ENCODE measurements around the gene SDE2.
A peak's percentile ranks its signal among the peaks of the same experiment; 100 is the strongest.
"Not testable (repeated sequence)": the region's sequence is repeated elsewhere in the genome, so short reads cannot be mapped to it uniquely, and the experiment has no call there.

Gene SDE2

DNA sequence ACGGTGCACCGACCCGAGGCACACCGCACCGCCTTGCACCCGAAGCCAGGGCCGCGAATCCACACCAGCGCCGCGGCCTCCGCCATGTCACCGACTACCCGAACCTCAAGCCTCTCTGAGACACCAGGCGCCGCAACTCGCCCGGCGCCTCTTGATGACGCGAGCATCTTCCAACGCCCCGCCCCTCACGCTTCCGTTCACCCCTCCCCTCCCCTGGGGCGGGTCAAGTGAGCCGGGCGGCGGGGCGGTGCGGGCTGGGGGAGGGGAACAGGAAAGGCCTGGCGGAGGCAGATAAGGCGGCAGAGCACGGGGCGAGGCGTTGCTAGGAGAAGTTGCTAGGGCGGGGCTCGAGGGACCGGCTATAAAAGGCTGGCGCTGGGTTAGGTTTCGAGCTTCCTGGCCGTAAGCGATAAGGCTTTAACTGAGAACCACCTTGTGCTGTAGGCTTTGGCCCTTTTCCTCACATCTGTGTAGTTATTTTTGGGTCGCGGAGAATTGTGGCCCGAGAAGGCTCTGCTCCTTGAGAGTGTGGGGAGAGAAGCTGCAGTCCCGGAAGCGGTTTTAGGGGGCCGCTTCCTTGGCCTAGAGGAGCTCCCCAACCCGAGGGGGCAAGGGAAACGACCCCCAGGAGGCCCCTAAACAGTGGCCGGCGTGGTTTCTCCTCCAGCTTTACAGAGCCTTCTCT, at the start of gene SDE2:
SDE2 (minus strand) TSS at position 117 of the 685 bp plus-strand sequence; CDS start at position 86, 31 bp downstream.
- DNase-seq, result peak; percentile 100

DNA sequence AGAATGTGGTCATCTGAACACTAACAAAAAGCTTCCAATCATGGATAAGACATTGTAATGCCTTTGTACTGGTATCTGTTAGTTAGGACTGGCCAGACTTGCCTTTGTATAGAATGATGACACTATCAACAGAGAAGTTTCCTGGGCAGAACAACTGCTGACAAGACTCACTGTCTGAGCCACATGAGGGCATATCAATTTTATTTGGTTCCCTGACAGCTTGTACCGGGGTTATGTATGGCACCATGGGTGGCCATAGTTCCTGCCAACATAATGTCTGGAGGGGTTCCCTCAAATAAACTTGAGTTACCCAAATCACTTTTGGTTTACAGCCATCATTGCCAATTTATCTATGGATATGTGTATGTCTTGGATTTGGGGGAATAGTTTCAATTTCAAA, 49.7 kb upstream of the SDE2 start:
- no peak for DNase-seq

DNA sequence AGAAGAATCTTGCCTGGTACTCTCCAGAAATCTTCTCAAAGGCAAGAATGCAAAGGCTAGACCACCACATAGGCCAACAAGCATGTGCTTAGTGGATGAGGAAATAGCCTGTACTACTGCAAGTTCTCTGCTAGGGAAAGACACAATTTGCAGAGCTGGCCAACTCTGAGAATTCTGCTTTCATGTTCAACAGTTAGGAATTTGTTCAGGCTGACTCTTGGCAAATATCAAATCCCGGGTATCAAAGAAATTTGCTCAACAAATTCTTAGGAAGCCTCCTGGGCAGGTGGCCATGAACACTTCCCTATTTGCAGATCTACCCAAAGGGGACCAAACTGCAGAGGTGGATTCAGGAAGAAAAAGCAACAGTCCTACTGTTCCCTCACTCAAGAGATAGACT, 48.4 kb upstream of the SDE2 start:
- no peak for DNase-seq

DNA sequence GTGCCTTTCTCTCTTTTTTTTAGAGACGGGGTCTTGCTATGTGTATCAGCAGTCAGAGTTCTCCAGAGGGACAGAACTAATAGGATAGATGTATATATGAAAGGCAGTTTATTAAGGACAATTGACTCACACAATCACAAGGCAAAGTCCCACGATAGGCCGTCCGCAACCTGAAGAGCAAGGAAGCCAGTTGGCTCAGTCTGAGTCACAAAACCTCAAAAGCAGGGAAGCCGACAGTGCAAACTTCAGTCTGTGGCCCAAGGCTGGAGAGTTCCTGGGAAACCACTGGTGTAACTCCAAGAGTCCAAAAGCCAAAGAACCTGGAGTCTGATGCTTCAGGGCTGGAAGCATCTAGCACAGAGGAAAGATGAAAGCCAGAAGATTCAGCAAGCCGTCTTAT, 47.1 kb upstream of the SDE2 start:
- DNase-seq, result no peak

DNA sequence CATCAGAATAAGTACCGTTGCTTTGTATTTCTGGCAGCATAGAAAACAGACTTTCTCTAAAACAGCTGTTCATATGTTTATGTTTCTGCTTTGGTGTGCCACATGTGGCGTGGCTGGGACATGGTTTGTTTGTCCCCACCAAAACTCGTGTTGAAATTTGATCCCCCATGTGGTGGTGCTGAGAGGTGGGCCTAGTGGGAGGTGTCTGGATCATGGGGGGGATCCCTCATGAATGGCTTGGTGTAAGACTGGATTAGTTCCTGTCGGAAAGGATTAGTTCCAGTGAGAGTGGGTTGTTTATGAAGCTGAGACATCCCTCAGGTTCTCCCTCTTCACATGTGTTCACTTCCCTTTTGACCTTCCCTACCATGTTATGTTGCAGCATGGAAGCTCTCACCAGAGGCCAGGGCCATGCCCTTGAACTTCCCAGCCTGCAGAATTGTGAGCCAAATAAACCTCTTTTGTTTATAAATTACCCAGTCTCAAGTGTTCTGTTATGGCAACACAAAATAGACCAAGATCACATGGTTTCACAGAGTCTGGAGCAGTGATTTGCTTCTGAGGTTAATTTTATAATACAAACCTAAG, 45.5 kb upstream of the SDE2 start:
- no peak for DNase-seq

DNA sequence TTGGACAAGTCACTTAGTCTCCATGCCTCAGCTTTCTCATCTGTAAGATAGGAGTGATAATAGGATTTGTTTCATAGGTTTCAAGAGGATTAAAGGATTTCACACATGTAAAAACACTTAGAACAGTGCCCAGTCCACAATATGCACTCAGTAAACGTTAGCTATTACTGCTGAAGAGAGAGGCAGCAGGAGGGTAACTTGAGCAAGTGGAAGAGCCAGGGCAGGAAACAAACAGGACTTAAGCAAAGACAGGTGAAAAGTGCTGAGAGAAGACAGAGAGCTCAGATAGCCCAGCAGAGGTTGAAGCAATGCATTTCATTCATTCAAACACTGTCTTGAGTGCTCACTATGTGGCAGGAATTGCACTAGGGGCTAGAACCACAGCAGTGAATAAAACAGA, 42.3 kb upstream of the SDE2 start:
- no peak for DNase-seq

DNA sequence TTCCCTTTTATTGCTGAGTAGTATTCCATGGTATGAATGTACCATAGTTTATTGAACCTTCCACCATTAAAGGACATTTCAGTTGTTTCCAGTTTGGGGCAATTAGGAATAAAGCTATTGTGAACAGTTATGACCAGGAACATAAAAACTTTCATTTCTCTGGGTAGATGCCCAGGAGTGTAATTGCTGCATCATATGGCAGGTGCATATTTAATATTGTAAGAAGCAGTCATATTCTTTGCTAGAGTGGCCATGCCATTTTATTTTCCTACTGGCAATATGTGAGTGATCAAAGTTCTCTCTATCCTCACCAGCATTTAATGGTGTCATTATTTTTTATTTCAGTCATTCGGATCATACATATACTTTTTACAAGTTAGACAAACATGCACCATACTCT, 39.5 kb upstream of the SDE2 start:
- DNase-seq, result no peak

DNA sequence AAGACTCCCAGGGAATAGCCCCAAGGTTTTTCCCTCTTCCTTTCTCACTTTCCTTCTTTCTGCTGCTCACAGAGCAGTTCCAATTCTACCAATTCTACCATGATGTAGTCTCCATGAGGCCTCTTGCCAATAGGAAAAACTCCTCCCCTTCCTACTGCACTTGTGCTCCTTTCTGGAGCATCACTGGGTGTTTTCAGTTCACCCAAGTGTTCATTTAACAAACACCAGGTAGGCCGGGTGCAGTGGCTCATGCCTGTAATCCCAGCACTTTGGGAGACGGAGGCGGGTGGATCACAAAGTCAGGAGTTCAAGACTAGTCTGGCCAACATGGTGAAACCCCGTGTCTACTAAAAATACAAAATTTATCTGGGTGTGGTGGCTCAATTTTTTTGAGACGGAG, 36.8 kb upstream of the SDE2 start:
- DNase-seq, result no peak

DNA sequence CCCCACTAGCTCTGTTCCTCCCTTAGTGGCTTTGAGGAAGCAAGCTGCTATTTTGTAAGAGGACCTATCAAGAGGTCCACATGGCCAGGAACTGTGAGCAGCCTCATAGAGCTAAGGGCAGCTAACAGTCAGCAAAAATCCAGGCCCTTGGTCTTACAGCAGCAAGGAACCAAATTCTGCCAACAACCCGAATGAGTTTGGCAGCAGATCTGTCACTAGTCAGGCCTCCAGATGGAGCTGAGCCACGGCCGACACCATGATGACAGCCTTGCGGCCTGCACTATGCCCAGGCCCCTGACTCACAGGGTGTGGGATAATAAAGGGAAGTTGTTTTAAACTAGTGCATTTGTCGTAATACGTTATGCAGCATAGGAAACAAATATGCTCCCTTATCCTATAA, 35.3 kb upstream of the SDE2 start:
- DNase-seq, result no peak

DNA sequence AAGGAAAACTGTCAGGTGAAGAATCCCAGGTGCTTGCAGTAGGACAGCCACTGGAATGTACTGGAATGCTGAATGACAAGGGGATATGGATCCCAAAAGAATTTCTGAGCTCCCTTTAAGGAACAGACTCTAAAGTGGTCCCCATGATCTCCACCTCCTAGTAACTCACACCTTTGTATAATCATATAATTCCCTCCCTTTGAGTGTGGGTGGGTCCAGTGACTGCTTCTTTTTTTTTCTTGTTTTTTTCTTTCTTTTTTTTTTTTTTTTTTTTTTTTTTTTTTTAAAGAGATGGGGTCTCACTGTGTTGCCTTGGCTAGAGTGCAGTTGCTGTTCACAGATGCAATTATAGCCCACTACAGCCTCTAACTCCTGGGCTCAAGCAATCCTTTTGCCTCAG, 34.8 kb upstream of the SDE2 start:
- no peak for DNase-seq

DNA sequence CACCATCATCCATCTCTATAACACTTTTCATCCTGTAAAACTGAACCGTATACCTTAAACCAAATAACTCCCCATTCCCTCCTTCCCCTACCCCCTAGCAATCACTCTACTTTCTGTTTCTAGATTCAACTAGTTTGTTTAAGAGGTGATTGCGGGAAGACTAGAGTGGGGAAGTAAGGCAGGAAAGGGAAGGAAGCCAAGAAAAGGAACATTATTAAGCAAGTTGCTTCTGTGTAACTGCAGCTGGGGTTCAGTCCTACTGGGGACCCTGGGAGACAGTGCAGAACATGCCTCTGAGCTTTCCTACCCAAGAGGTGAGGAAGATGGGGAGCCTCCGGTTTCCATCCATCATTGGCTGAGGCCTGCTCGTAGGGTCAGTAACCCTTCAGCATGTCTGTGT, 34.4 kb upstream of the SDE2 start:
- DNase-seq, result no peak

DNA sequence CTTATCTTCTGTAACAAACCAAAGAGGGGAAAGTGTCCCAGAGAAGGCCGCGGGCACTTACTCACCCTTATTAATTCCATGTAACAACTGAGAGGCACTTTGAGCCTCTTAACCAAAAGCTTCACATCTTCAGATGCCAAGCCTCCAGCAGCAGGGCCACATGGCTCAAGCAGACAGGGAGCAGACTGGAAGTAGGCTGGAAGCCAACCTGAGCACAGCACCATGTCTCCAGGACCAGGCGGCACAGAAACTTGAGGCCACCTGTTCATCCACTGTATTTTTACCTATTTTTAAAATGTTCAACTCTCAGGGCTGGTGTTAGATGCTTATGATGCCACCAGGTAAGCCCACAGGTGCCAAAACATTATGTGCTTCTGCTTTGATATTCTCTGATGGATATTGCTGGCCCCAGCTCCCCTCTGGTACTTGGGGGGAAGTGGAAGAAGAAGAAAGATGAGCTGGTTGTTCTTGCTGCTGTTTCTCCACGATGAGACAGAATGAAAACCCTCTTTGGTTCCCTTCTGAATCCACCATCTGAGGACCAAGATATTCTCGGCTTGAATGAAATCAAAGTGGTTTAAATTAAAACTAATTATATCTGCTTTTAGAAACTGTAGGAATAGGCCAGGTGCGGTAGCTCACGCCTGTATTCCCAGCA, 30.6 kb upstream of the SDE2 start:
- no peak for DNase-seq

DNA sequence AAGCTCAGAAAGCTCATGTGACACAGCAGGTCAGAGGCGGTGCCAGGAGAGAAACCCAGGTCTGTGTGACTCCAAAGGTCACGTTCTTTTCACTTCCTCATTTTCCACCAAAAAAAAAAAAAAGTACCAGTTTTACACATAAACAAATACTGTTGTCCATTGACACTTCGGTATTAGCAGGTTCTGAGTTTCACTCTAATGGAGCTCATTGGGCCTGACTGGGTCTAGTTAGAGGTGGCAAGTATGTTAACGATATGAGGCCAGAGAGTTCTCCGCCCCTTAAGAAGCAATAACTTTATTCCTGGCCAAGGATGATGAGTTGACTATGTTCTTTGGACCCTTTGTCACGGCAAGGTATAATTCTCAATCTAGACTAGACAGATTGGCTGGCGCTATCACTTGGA, 30.0 kb upstream of the SDE2 start:
- DNase-seq, result no peak

DNA sequence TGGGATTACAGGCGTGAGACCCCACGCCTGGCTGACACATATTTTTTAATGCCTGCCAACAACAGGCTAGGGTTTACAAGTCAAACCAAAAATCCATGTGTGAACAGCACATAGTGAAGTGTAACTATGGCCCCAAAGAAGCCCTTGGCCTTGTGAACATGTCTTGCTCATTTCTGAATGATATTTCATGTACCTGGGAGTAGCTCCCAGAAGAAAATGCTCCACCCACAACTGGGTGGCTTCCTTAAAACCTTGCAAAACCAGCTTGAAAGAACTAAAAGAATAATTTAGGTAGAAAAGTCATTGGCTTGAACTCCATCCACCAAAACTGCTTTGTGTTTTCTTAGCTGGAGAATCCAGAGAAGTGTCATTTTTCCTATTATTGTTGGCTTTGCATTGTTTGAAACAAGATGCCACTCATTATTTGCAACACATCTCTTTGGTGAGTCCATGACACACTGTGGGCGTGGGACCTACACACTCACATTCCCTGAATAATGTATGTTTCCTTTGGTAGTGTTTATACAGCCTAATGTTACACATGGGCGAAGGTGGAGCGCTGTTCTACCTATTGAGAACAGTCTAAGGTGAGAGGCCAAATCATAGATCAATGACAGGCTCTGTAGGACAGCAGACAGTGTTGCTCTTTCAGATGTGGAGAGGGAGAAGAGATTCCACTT, 28.5 kb upstream of the SDE2 start:
- no peak for DNase-seq

DNA sequence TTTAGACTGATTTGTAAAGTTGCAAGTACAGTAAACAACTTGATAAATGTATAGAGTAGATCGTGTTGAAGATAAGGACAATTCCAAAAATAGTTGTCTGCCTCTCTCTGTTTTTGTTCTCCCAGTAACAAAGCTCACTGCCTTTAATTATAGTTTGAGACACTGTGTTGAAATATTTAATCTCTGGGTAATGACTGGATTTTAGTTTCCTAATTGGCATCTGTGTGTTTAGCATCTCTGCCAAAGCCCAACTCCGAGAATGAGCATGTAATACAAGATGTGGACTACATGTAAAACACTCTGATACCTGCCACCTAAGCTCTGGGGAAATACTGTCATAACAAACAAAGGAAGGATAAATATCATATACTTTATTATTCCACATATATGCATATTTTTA, 27.7 kb upstream of the SDE2 start:
- no peak for DNase-seq

DNA sequence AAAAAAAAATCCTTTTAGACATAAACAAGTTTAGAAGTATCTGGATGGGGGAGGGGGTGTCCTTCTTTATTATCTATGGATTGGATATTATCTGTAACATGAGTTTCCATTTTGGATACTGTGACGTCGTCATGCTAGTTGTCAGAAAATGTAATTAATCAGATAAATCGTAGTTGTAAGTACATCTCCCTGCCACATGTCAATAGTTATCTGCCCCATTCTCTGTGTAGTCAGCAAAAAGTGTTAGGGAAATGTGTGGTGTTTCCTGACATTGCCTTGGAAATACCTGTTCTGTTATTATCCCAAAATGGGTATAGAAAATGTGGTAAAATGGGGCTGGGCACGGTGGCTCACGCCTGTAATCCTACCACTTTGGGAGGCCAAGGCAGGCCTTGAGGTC, 24.6 kb upstream of the SDE2 start:
- no peak for DNase-seq

DNA sequence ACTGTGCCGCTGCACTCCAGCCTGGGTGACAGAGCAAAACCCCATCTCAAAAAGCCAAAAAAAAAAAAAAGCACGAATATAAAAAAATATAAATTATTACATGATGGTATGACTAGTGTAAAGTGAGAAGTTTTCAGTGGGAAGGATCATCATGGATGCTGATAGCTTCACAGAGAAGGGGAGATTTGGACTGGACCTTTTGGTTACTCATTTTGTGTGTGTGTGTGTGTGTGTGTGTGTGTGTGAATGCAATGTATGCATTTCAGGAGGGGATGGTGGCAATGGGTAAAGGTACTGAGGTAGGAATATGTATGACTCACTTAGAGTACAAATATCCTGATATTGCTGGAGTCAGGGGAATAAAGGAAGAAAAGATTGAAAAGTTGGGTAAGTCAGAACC, 22.7 kb upstream of the SDE2 start:
- no peak for DNase-seq

DNA sequence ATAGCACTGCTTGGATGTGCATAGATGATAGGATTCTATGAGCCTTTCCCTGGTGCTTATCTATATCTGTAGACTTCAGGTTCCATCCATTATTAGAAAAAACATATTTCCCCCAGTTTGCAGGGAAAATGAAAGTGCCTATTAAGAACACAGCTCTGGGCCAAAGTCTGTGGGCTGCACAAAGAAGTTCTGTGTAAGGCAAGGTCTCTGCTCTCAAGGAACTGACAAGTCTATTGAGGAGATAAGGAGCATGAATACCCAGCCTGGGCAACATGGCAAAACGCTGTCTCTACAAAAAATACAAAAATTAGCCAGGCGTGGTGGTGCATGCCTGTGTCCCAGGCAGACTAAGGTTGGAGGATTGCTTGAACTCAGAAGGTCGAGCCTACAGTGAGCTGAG, 22.3 kb upstream of the SDE2 start:
- no peak for DNase-seq

DNA sequence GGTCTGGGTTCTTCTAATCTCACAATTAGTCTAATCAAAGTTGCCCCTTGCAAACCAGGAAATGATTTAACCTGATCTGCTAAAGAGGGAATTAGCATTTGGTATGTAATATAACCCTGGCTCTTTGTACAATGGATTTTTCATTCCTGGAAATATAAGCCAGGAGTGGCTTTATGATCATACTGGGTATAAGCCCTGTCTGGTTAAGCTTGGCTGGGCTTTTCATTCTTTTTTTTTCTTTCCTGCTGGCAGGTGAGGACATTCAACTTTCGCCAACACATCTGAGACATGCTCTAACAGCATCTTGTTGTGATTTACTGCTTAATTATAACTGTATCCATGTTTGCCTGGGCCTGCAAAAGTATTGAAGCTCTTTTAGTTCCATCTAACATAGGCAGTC, 20.4 kb upstream of the SDE2 start:
- DNase-seq, result no peak

DNA sequence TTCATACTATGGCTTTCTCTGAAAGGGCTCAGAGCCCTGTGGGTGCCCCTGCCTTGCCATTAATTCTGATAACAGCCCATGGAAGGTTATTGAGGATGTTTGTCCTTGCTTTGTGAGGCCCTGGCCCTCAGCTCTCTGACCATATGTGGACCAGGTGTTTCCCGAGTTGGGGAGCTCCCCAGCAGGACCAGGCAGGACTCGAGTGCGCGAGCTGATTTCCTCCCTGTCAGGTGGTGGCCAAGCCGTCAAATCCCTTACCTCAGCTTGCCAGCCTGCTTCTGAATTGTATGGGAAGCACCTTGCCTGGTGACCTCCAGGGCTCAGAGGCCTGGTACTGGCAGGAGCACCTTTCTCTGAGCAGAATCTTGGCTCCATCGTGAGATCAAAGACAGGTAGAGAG, 17.9 kb upstream of the SDE2 start:
- no peak for DNase-seq

DNA sequence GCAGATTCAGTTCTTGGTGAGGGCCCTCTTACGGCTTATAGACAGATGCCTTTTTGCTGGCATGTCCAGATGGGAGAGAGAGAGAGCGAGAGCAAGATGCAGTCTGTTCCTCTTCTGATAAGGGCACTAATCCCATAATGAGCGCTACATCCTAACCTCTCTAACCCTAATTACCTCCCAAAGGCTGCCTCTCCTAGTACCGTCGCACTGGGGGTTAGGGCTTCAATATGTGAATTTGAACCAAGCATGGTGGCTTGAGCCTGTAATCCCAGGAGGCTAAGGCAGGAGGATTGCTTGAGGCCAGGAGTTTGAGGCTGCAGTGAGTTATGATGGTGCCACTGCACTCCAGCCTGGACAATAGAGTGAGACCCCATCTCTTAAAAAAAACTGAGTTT, 10.5 kb upstream of the SDE2 start:
- no peak for DNase-seq

DNA sequence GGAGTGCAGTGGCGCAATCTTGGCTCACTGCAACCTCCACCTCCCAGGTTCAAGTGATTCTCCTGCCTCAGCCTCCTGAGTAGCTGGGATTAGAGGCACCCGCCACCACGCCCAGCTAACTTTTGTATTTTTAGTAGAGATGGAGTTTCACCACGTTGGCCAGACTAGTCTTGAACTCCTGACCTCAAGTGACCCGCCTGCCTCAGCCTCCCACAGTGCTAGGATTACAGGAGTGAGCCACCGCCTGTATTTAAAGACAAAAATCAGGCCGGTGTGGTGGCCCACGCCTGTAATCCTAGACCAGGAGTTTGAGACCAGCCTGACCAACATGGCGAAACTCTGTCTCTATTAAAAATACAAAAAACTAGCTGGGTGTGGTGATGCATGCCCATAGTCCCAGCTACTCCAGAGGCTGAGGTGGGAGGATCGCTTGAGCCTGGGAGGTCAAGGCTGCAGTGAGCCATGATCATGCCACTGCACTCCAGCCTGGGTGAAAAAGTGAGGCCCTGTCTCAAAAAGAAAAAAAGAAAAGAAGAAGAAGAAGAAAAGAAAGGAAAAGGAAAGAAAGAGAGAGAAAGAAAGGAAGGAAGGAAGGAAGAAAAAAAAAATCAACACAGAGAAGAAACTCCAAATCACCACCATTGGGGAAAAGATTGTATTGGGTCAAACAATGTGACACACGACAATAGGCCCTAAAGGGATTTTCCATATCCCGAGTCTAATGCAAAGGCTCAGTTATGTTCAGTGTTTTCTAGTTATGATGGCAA, 8.2 kb upstream of the SDE2 start:
- DNase-seq, result not testable (repeated sequence)

DNA sequence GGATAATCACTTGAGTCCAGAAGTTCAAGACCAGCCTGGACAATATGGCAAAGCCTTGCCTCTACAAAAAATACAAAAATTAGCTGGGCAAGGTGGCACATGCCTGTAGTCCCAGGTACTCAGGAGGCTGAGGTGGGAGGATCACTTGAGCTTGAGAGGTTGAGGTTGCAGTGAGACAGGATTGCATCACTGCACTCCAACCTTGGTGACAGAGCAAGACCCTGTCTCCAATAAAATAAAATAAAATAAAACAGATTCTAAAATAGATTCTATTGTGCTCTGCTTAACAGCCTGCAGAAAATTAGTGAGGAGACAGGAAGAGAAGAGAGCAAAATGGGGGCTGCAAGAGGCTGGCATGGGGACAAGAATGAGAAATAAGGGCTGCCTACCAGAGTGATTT, 7.5 kb upstream of the SDE2 start:
- no peak for DNase-seq
